Activated CD4-positive, alpha-beta T cell treated with anti-CD3 and anti-CD28 coated beads, Interleukin-2, Interleukin-4, amounts not matched to agents 100 ng/mL and 50 ng/mL, durations not matched to agents 16 hours and 8 hours (primary cell): Measurements from ENCODE around the gene MOB3C.

ENCODE experiments used
- DNase-seq: peaks from one replicate; pipeline ENCODE4 v3.0.0-alpha.2; 2020; ENCODE audit warnings: low spot score

Gene MOB3C

GRCh38 chr1:46575778-46576177 is 40.8 kb downstream of the MOB3C start:
- DNase-seq: no peak

- DNase-seq: no peak
Measured at GRCh38 chr1:46575300-46575699, 41.3 kb downstream of the MOB3C start.

GRCh38 chr1:46571691-46572225 is 44.9 kb downstream of the MOB3C start:
- no peak for DNase-seq

- DNase-seq: no peak
Measured at GRCh38 chr1:46569884-46570725, 46.5 kb downstream of the MOB3C start.

GRCh38 chr1:46569116-46569515 is 47.5 kb downstream of the MOB3C start:
- no peak for DNase-seq

GRCh38 chr1:46568461-46568891 is 48.1 kb downstream of the MOB3C start:
- DNase-seq: no peak

GRCh38 chr1:46563341-46563740 is 53.3 kb downstream of the MOB3C start:
- no peak for DNase-seq

- DNase-seq: no peak
Measured at GRCh38 chr1:46562498-46562897, 54.1 kb downstream of the MOB3C start.

- no peak for DNase-seq
Measured at GRCh38 chr1:46558966-46559365, 57.6 kb downstream of the MOB3C start.

GRCh38 chr1:46558141-46558963 is 58.3 kb downstream of the MOB3C start:
- no peak for DNase-seq
